ENCODE measurements around the gene IFI16.
"Not testable (repeated sequence)": the region's sequence is repeated elsewhere in the genome, so short reads cannot be mapped to it uniquely, and the experiment has no call there.

Gene IFI16

GRCh38 chr1:159023723-159024122 lies 14.0 kb downstream of the IFI16 start:
- Histone ChIP-seq H3K14ac (ENCODE audit: low read length in 2 of 2) (no peak overlapping the region), H3K18ac (ENCODE audit: low read depth in 1 of 2, low read length in 2 of 2) (no peak overlapping the region), H3K4me3 (ENCODE audit: insufficient read depth in 1 of 2, low read depth in 1 of 2, low read length in 2 of 2) (no peak overlapping the region), H3K9ac (ENCODE audit: low read length) (no peak overlapping the region), H3K23ac (ENCODE audit: low read length in 2 of 2) (no peak overlapping the region), H3K9me3 (ENCODE audit: control insufficient read depth, low read length) (no peaks in the 10 kb centered on the region), H3K27me3 (ENCODE audit: control insufficient read depth in 1 of 2, insufficient read depth in 1 of 2, low read length in 2 of 2) (no peaks in the 10 kb centered on the region), H2BK15ac (ENCODE audit: low read depth, poor library complexity, severe bottlenecking) (no peak overlapping the region), H3K4me2 (ENCODE audit: low read length, poor library complexity, severe bottlenecking) (no peak overlapping the region), H2AFZ (ENCODE audit: low read depth, low read length) (no peak overlapping the region), H2BK120ac (ENCODE audit: low read depth, low read length) (no peak overlapping the region), H2BK12ac (ENCODE audit: low read length in 2 of 2) (no peak overlapping the region), H2AK5ac (ENCODE audit: low read length, severe bottlenecking) (no peak overlapping the region), H4K91ac (ENCODE audit: low read length) (no peak overlapping the region), H3K4ac (ENCODE audit: low read depth in 1 of 2, low read length in 2 of 2) (no peak overlapping the region), H3K36me3 (ENCODE audit: control insufficient read depth in 1 of 2, insufficient read depth in 2 of 2, low read depth in 1 of 2, low read length in 2 of 2) (peaks cover 0 to 90% of the 10 kb centered on the region in 2 experiments), H3K4me1 (ENCODE audit: control insufficient read depth, insufficient read depth, low read depth, low read length) (no peaks in the 10 kb centered on the region), H3K27ac (ENCODE audit: low read length, poor library complexity, severe bottlenecking) (no peak overlapping the region), H4K8ac (ENCODE audit: low read length) (no peak overlapping the region), H3K79me1 (replicated peaks; ENCODE audit: low read length, poor library complexity, severe bottlenecking) (peaks cover 11% of the 10 kb centered on the region), H2BK5ac (ENCODE audit: low read depth, low read length, poor library complexity, severe bottlenecking) (no peak overlapping the region)
- DNase-seq: no peak
- 94% methylated on average over 10 of the region's 10 CpGs for WGBS

- H4K8ac ChIP-seq (ENCODE audit: low read length): no peak overlapping the region
- H3K36me3 ChIP-seq (ENCODE audit: control insufficient read depth in 1 of 2, insufficient read depth in 2 of 2, low read depth in 1 of 2, low read length in 2 of 2): peaks cover 0 to 90% of the 10 kb centered on the region in 2 experiments
- H3K9me3 ChIP-seq (ENCODE audit: control insufficient read depth, low read length): no peaks in the 10 kb centered on the region
- H2BK12ac ChIP-seq (ENCODE audit: low read length in 2 of 2): no peak overlapping the region
- 96% methylated on average over 5 of the region's 7 CpGs for WGBS
- no peak overlapping the region for H3K14ac ChIP-seq (ENCODE audit: low read length in 2 of 2)
- no peak overlapping the region for H3K4ac ChIP-seq (ENCODE audit: low read depth in 1 of 2, low read length in 2 of 2)
- H3K4me2 ChIP-seq (ENCODE audit: low read length, poor library complexity, severe bottlenecking): no peak overlapping the region
- H3K9ac ChIP-seq (ENCODE audit: low read length): no peak overlapping the region
- no peak overlapping the region for H2BK15ac ChIP-seq (ENCODE audit: low read depth, poor library complexity, severe bottlenecking)
- H3K4me3 ChIP-seq (ENCODE audit: insufficient read depth in 1 of 2, low read depth in 1 of 2, low read length in 2 of 2): no peak overlapping the region
- H2AK5ac ChIP-seq (ENCODE audit: low read length, severe bottlenecking): no peak overlapping the region
- no peak for DNase-seq
- no peak overlapping the region for H2BK120ac ChIP-seq (ENCODE audit: low read depth, low read length)
- no peak overlapping the region for H3K27ac ChIP-seq (ENCODE audit: low read length, poor library complexity, severe bottlenecking)
- no peak overlapping the region for H3K23ac ChIP-seq (ENCODE audit: low read length in 2 of 2)
- H4K91ac ChIP-seq (ENCODE audit: low read length): no peak overlapping the region
- H2AFZ ChIP-seq (ENCODE audit: low read depth, low read length): no peak overlapping the region
- peaks cover 10% of the 10 kb centered on the region for H3K79me1 ChIP-seq (replicated peaks; ENCODE audit: low read length, poor library complexity, severe bottlenecking)
- H3K18ac ChIP-seq (ENCODE audit: low read depth in 1 of 2, low read length in 2 of 2): no peak overlapping the region
- no peak overlapping the region for H2BK5ac ChIP-seq (ENCODE audit: low read depth, low read length, poor library complexity, severe bottlenecking)
- no peaks in the 10 kb centered on the region for H3K27me3 ChIP-seq (ENCODE audit: control insufficient read depth in 1 of 2, insufficient read depth in 1 of 2, low read length in 2 of 2)
- no peaks in the 10 kb centered on the region for H3K4me1 ChIP-seq (ENCODE audit: control insufficient read depth, insufficient read depth, low read depth, low read length)
These were observed 15.3 kb downstream of the IFI16 start for GRCh38 chr1:159025043-159025442.

- H3K4ac ChIP-seq (ENCODE audit: low read depth in 1 of 2, low read length in 2 of 2); H3K4me3 ChIP-seq (ENCODE audit: insufficient read depth in 1 of 2, low read depth in 1 of 2, low read length in 2 of 2); H3K9me3 ChIP-seq (ENCODE audit: control insufficient read depth, low read length); H2BK120ac ChIP-seq (ENCODE audit: low read depth, low read length); H3K23ac ChIP-seq (ENCODE audit: low read length in 2 of 2); H3K18ac ChIP-seq (ENCODE audit: low read depth in 1 of 2, low read length in 2 of 2); H2BK5ac ChIP-seq (ENCODE audit: low read depth, low read length, poor library complexity, severe bottlenecking); H3K9ac ChIP-seq (ENCODE audit: low read length); DNase-seq; H2BK15ac ChIP-seq (ENCODE audit: low read depth, poor library complexity, severe bottlenecking); H2BK12ac ChIP-seq (ENCODE audit: low read length in 2 of 2); H3K27me3 ChIP-seq (ENCODE audit: control insufficient read depth in 1 of 2, insufficient read depth in 1 of 2, low read length in 2 of 2); H4K8ac ChIP-seq (ENCODE audit: low read length); H3K4me2 ChIP-seq (ENCODE audit: low read length, poor library complexity, severe bottlenecking); H2AFZ ChIP-seq (ENCODE audit: low read depth, low read length); H4K91ac ChIP-seq (ENCODE audit: low read length); H3K14ac ChIP-seq (ENCODE audit: low read length in 2 of 2); H3K4me1 ChIP-seq (ENCODE audit: control insufficient read depth, insufficient read depth, low read depth, low read length); H3K27ac ChIP-seq (ENCODE audit: low read length, poor library complexity, severe bottlenecking); H2AK5ac ChIP-seq (ENCODE audit: low read length, severe bottlenecking): not testable (repeated sequence)
- Histone ChIP-seq H3K79me1 (replicated peaks; ENCODE audit: low read length, poor library complexity, severe bottlenecking) (peaks cover 14% of the 10 kb centered on the region), H3K36me3 (ENCODE audit: control insufficient read depth in 1 of 2, insufficient read depth in 2 of 2, low read depth in 1 of 2, low read length in 2 of 2) (peaks cover 8 to 91% of the 10 kb centered on the region in 2 experiments)
- 75% methylated on average over 1 of the region's 2 CpGs for WGBS
These were observed 17.1 kb downstream of the IFI16 start for GRCh38 chr1:159026841-159027240.

- H4K8ac ChIP-seq (ENCODE audit: low read length): no peak overlapping the region
- no peak overlapping the region for H4K91ac ChIP-seq (ENCODE audit: low read length)
These were observed 20.6 kb downstream of the IFI16 start for GRCh38 chr1:159030311-159030710.

More at GRCh38 chr1:159030311-159030710, 20.6 kb downstream of the IFI16 start:
- no peak for DNase-seq
- Histone ChIP-seq H2AFZ (ENCODE audit: low read depth, low read length) (no peak overlapping the region), H2BK5ac (ENCODE audit: low read depth, low read length, poor library complexity, severe bottlenecking) (no peak overlapping the region), H3K27ac (ENCODE audit: low read length, poor library complexity, severe bottlenecking) (no peak overlapping the region), H3K36me3 (ENCODE audit: control insufficient read depth in 1 of 2, insufficient read depth in 2 of 2, low read depth in 1 of 2, low read length in 2 of 2) (peaks cover 8 to 94% of the 10 kb centered on the region in 2 experiments), H3K23ac (ENCODE audit: low read length in 2 of 2) (no peak overlapping the region), H3K18ac (ENCODE audit: low read depth in 1 of 2, low read length in 2 of 2) (no peak overlapping the region), H3K14ac (ENCODE audit: low read length in 2 of 2) (no peak overlapping the region), H3K4me3 (ENCODE audit: insufficient read depth in 1 of 2, low read depth in 1 of 2, low read length in 2 of 2) (no peak overlapping the region), H3K79me1 (replicated peaks; ENCODE audit: low read length, poor library complexity, severe bottlenecking) (peaks cover 10% of the 10 kb centered on the region), H3K9me3 (ENCODE audit: control insufficient read depth, low read length) (no peaks in the 10 kb centered on the region), H3K27me3 (ENCODE audit: control insufficient read depth in 1 of 2, insufficient read depth in 1 of 2, low read length in 2 of 2) (no peaks in the 10 kb centered on the region), H3K4me1 (ENCODE audit: control insufficient read depth, insufficient read depth, low read depth, low read length) (peaks cover 5% of the 10 kb centered on the region), H3K9ac (ENCODE audit: low read length) (no peak overlapping the region), H3K4ac (ENCODE audit: low read depth in 1 of 2, low read length in 2 of 2) (no peak overlapping the region), H2AK5ac (ENCODE audit: low read length, severe bottlenecking) (no peak overlapping the region), H2BK12ac (ENCODE audit: low read length in 2 of 2) (no peak overlapping the region), H3K4me2 (ENCODE audit: low read length, poor library complexity, severe bottlenecking) (no peak overlapping the region), H2BK120ac (ENCODE audit: low read depth, low read length) (no peak overlapping the region), H2BK15ac (ENCODE audit: low read depth, poor library complexity, severe bottlenecking) (no peak overlapping the region)
- WGBS: 94% methylated on average over 1 of the region's 1 CpG

Measured in mesenchymal stem cell (in vitro differentiated cells and primary cell).